ENCODE data around the gene LRRC49. TPM values are rescaled to one million over a fixed set of nuclear protein-coding genes. Genes with fewer than 3 reads are reported as not detected.

LRRC49 gene
- total RNA-seq, 1 experiment from 2014 or later = 8.3 TPM

DNA sequence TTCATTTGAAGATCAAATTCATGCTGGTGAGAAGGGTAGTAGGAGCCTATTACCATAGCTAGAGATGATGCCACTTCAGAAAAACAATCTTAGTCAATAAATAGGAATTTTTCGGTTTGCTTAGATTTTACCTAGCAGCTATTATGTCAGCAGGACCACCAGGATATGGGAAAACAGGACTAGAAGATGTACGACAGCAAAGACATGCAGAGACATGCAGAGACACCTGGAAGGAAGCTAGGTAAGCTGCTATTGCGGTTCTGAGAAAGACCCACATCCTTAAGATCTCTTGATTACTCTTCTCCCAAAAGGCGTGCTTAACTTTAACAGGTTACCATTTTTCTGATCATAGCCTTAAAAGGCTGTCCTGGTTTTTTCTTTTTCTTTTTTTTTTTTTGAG, 157.8 kb downstream of the LRRC49 start:
- WGBS (ENCODE audit: extremely low coverage, insufficient read length, low lambda C conversion rate) = no CpG with 5 or more reads among the region's 4 CpGs
- no peak overlapping the region for H3K4me3 Mint-ChIP-seq
- H3K9ac ChIP-seq (ENCODE audit: extremely low read depth, insufficient read length, low read length) = no peak overlapping the region

More for the DNA sequence above, 157.8 kb downstream of the LRRC49 start:
- Histone ChIP-seq H3K79me2 (ENCODE audit: insufficient read depth, low read length) (no peaks in the 10 kb centered on the region), H3T11ph (ENCODE audit: low read length) (no peak overlapping the region), H3K4me1 (ENCODE audit: insufficient read depth, low read length) (no peaks in the 10 kb centered on the region), H3K9me3 (ENCODE audit: control insufficient read depth, low read depth, low read length) (no peaks in the 10 kb centered on the region), H2AK5ac (ENCODE audit: insufficient read length, low read length) (no peak overlapping the region), H3K27me3 (ENCODE audit: insufficient read depth, low read length) (no peaks in the 10 kb centered on the region), H3K14ac (ENCODE audit: insufficient read depth, low read length) (no peak overlapping the region), H3K23me2 (ENCODE audit: insufficient read length, low read depth, low read length, poor library complexity, severe bottlenecking) (no peaks in the 10 kb centered on the region), H4K5ac (ENCODE audit: insufficient read length, low read depth, low read length) (no peak overlapping the region), H4K20me1 (ENCODE audit: control insufficient read depth, insufficient read depth, insufficient read length) (no peaks in the 10 kb centered on the region), H3K23ac (ENCODE audit: insufficient read length, low read depth, low read length) (no peak overlapping the region), H3K56ac (ENCODE audit: insufficient read length, low read depth, low read length) (no peak overlapping the region), H2BK15ac (ENCODE audit: low read depth, low read length) (no peak overlapping the region), H2BK12ac (ENCODE audit: insufficient read length, low read depth, low read length) (no peak overlapping the region), H2AFZ (ENCODE audit: low read length) (no peak overlapping the region), H3K4ac (ENCODE audit: low read depth, low read length) (no peak overlapping the region), H3K18ac (ENCODE audit: insufficient read length, low read depth, low read length) (no peak overlapping the region), H3K79me1 (ENCODE audit: insufficient read depth, low read depth, low read length, poor library complexity, severe bottlenecking) (no peaks in the 10 kb centered on the region), H2BK120ac (ENCODE audit: low read depth, low read length, poor library complexity, severe bottlenecking) (no peak overlapping the region), H3K27ac (ENCODE audit: insufficient read length, low read depth, low read length) (no peak overlapping the region), H4K8ac (replicated peaks; ENCODE audit: insufficient read length, low read depth, low read length) (no peak overlapping the region), H3K4me2 (ENCODE audit: insufficient read depth, insufficient read length, low read length) (no peak overlapping the region), H4K91ac (ENCODE audit: insufficient read length, low read depth, low read length) (no peak overlapping the region), H2BK5ac (ENCODE audit: insufficient read length, low read length) (no peak overlapping the region), H2BK20ac (ENCODE audit: low read depth, low read length, poor library complexity, severe bottlenecking) (no peak overlapping the region)
- no peak for DNase-seq
- H3K9me3 Mint-ChIP-seq = no peaks in the 10 kb centered on the region; a peak in 1 of 5 replicates
- H3K27me3 Mint-ChIP-seq (ENCODE audit: low read depth) = no peaks in the 10 kb centered on the region
- peaks cover 17 to 21% of the 10 kb centered on the region in 2 experiments for H3K4me1 Mint-ChIP-seq
- H3K27ac Mint-ChIP-seq = peak overlapping the region in 1 of 3 experiments; percentile 66; a peak in 2 of 7 replicates
- TF ChIP-seq, protein P1, sequence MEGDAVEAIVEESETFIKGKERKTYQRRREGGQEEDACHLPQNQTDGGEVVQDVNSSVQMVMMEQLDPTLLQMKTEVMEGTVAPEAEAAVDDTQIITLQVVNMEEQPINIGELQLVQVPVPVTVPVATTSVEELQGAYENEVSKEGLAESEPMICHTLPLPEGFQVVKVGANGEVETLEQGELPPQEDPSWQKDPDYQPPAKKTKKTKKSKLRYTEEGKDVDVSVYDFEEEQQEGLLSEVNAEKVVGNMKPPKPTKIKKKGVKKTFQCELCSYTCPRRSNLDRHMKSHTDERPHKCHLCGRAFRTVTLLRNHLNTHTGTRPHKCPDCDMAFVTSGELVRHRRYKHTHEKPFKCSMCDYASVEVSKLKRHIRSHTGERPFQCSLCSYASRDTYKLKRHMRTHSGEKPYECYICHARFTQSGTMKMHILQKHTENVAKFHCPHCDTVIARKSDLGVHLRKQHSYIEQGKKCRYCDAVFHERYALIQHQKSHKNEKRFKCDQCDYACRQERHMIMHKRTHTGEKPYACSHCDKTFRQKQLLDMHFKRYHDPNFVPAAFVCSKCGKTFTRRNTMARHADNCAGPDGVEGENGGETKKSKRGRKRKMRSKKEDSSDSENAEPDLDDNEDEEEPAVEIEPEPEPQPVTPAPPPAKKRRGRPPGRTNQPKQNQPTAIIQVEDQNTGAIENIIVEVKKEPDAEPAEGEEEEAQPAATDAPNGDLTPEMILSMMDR (conservative IDR thresholded peaks at IDR 0.05) = no peak
- H3K36me3 Mint-ChIP-seq (ENCODE audit: insufficient read depth in 1 of 3, low read depth in 3 of 3) = no peaks in the 10 kb centered on the region; a peak in 2 of 7 replicates
